HEK293T (cell line): ENCODE results near the gene TCAIM.

Source experiments
- ARNT ChIP-seq: fragments of 450-650 bp; IDR thresholded peaks from 2 replicates; pipeline ENCODE4 v1.6.1; 2017; ENCODE audit warnings: mild to moderate bottlenecking
- BHLHE40 ChIP-seq: fragments of 450-650 bp; IDR thresholded peaks from 2 replicates; pipeline ENCODE4 v1.6.1; 2016; ENCODE audit warnings: mild to moderate bottlenecking, moderate library complexity, borderline replicate concordance
- CTBP1 ChIP-seq: fragments of 450-650 bp; IDR thresholded peaks from 2 replicates; pipeline ENCODE4 v1.6.1; 2016; ENCODE audit warnings: borderline replicate concordance
- ELF4 ChIP-seq: fragments of 450-650 bp; IDR thresholded peaks from 2 replicates; pipeline ENCODE4 v1.6.1; 2017; ENCODE audit warnings: antibody characterized with exemption
- FOXA1 ChIP-seq: fragments of 450-650 bp; IDR thresholded peaks from 2 replicates; pipeline ENCODE4 v1.6.1; 2016; ENCODE audit warnings: mild to moderate bottlenecking
- FOXK2 ChIP-seq: fragments of 450-650 bp; IDR thresholded peaks from 2 replicates; pipeline ENCODE4 v1.6.1; 2016; ENCODE audit warnings: mild to moderate bottlenecking
- L3MBTL2 ChIP-seq: fragments of 450-650 bp; conservative IDR thresholded peaks from 2 replicates; pipeline ENCODE4 v1.6.1; 2016; ENCODE audit warnings: mild to moderate bottlenecking
- NFRKB ChIP-seq: fragments of 450-650 bp; IDR thresholded peaks from 2 replicates; pipeline ENCODE4 v1.6.1; 2016; ENCODE audit warnings: mild to moderate bottlenecking, moderate library complexity
- PKNOX1 ChIP-seq: fragments of 450-650 bp; IDR thresholded peaks from 2 replicates; pipeline ENCODE4 v1.6.1; 2016
- SP1 ChIP-seq: fragments of 450-650 bp; IDR thresholded peaks from 2 replicates; pipeline ENCODE4 v1.6.1; 2017
- SUZ12 ChIP-seq: fragments of 450-650 bp; IDR thresholded peaks from 2 replicates; pipeline ENCODE4 v1.6.1; 2016; ENCODE audit warnings: mild to moderate bottlenecking
- ZNF384 ChIP-seq: fragments of 450-650 bp; IDR thresholded peaks from 2 replicates; pipeline ENCODE4 v1.6.1; 2016

- TF ChIP-seq SP1 (no peak), BHLHE40 (no peak), PKNOX1 (no peak), SUZ12 (no peak), FOXK2 (no peak), ZNF384 (no peak), L3MBTL2 (no peak), ARNT (no peak), ELF4 (no peak), CTBP1 (no peak), NFRKB (no peak), FOXA1 (no peak)
These were observed 107.2 kb downstream of the TCAIM start for GRCh38 chr3:44445786-44446185.
